WTC11 (cell line): Measurements from ENCODE around the gene PITPNM1. TPM values are rescaled to one million over a fixed set of nuclear protein-coding genes. Genes with fewer than 3 reads are reported as not detected.

Source experiments
- ATAC-seq: fragments of 200-7000 bp; cut with Tn5 transposase; 2 replicates; pipeline ENCODE4 v1.10.0; 2021; ENCODE audit warnings: mild to moderate bottlenecking, moderate library complexity
- CTCF ChIA-PET: fragments of 300-600 bp; sonication (Branson Sonifier 250); formaldehyde crosslinking; loops from one replicate; lab custom pipeline; 2021; ENCODE audit warnings: antibody characterized with exemption; lab: Charles Lee
- POLR2A ChIA-PET: fragments of 350-600 bp; sonication (Branson Sonifier 250); formaldehyde crosslinking; loops from one replicate; lab custom pipeline; 2021; ENCODE audit warnings: antibody characterized with exemption; lab: Charles Lee
- DNase-seq: peaks from one replicate; pipeline ENCODE4 v3.0.0; 2021; ENCODE audit warnings: low spot score
- H3K27ac Mint-ChIP-seq: 2 replicates; pipeline ENCODE4 v1.8.0; 2021; ENCODE audit warnings: mixed read lengths
- H3K27me3 Mint-ChIP-seq: 2 replicates; pipeline ENCODE4 v1.8.0; 2021; ENCODE audit warnings: low read depth, mild to moderate bottlenecking, moderate library complexity, mixed read lengths
- H3K36me3 Mint-ChIP-seq: 2 replicates; pipeline ENCODE4 v1.8.0; 2021; ENCODE audit warnings: mixed read lengths
- H3K4me1 Mint-ChIP-seq: 2 replicates; pipeline ENCODE4 v1.8.0; 2022; ENCODE audit warnings: mixed read lengths
- H3K4me3 Mint-ChIP-seq: 2 replicates; pipeline ENCODE4 v1.8.0; 2021; ENCODE audit warnings: mild to moderate bottlenecking, moderate library complexity, mixed read lengths
- H3K9me3 Mint-ChIP-seq: 2 replicates; pipeline ENCODE4 v1.8.0; 2021; ENCODE audit warnings: mixed read lengths
- ATF1 ChIP-seq: sonication (generic); formaldehyde crosslinking; IDR thresholded peaks from 2 replicates; pipeline ENCODE4 v1.8.1; 2023; ENCODE audit warnings: mild to moderate bottlenecking, moderate library complexity, missing genetic modification reagents
- ESRRA ChIP-seq: sonication (generic); formaldehyde crosslinking; IDR thresholded peaks from 2 replicates; pipeline ENCODE4 v1.8.1; 2022; ENCODE audit warnings: mild to moderate bottlenecking, missing genetic modification reagents, borderline replicate concordance
- ETV6 ChIP-seq: sonication (generic); formaldehyde crosslinking; IDR thresholded peaks from 2 replicates; pipeline ENCODE4 v1.8.1; 2022; ENCODE audit warnings: mild to moderate bottlenecking, missing genetic modification reagents
- HMGA2 ChIP-seq: fragments of 250-450 bp; sonication (Bioruptor Pico); IDR thresholded peaks from 2 replicates; pipeline ENCODE4 v1.4.0; 2021; ENCODE audit warnings: mild to moderate bottlenecking, moderate library complexity
- NFYB ChIP-seq: sonication (generic); formaldehyde crosslinking; conservative IDR thresholded peaks from 2 replicates; pipeline ENCODE4 v1.8.0; 2022; ENCODE audit warnings: low read depth, missing genetic modification reagents
- SOX15 ChIP-seq: fragments of 250-450 bp; sonication (Bioruptor Pico); IDR thresholded peaks from 2 replicates; pipeline ENCODE4 v1.9.0; 2021; ENCODE audit warnings: mild to moderate bottlenecking
- TCF7 ChIP-seq: sonication (generic); formaldehyde crosslinking; IDR thresholded peaks from 2 replicates; pipeline ENCODE4 v1.8.0; 2022; ENCODE audit warnings: mild to moderate bottlenecking, low read depth, missing genetic modification reagents, moderate library complexity
- TEAD1 ChIP-seq: sonication (generic); formaldehyde crosslinking; IDR thresholded peaks from 2 replicates; pipeline ENCODE4 v1.8.0; 2022; ENCODE audit warnings: mild to moderate bottlenecking, missing genetic modification reagents
- TP53 ChIP-seq: sonication (generic); formaldehyde crosslinking; IDR thresholded peaks from 2 replicates; pipeline ENCODE4 v1.8.1; 2023; ENCODE audit warnings: mild to moderate bottlenecking, missing genetic modification reagents
- ZNF121 ChIP-seq: sonication (generic); formaldehyde crosslinking; IDR thresholded peaks from 2 replicates; pipeline ENCODE4 v1.8.0; 2023; ENCODE audit warnings: missing genetic modification reagents
- ZNF263 ChIP-seq: sonication (generic); formaldehyde crosslinking; IDR thresholded peaks from 2 replicates; pipeline ENCODE4 v1.8.1; 2022; ENCODE audit warnings: low read depth, mild to moderate bottlenecking, moderate library complexity, missing genetic modification reagents
- ZNF396 ChIP-seq: fragments of 250-450 bp; sonication (Bioruptor Pico); IDR thresholded peaks from 2 replicates; pipeline ENCODE4 v1.8.0; 2021; ENCODE audit warnings: mild to moderate bottlenecking, moderate library complexity, borderline replicate concordance
- ZNF671 ChIP-seq: fragments of 250-450 bp; sonication (Bioruptor Pico); IDR thresholded peaks from 2 replicates; pipeline ENCODE4 v1.8.0; 2021; ENCODE audit warnings: mild to moderate bottlenecking
- total RNA-seq: library from RNA; stranded (reverse); gene quantifications from 3 replicates; pipeline ENCODE4 v1.2.3, GENCODE V29; 2021
- TF ChIP-seq, protein P1 (sequence below): fragments of 250-450 bp; sonication (Bioruptor Pico); IDR thresholded peaks from 2 replicates; pipeline ENCODE4 v2.1.2; 2022; ENCODE audit warnings: mild to moderate bottlenecking, moderate library complexity
- TF ChIP-seq, protein P2 (sequence below): sonication (generic); formaldehyde crosslinking; IDR thresholded peaks from 2 replicates; pipeline ENCODE4 v1.8.1; 2023; ENCODE audit warnings: mild to moderate bottlenecking, missing genetic modification reagents
- TF ChIP-seq, protein P3 (sequence below): fragments of 250-450 bp; sonication (Bioruptor Pico); IDR thresholded peaks from 2 replicates; pipeline ENCODE4 v1.9.0; 2021; ENCODE audit warnings: mild to moderate bottlenecking
- TF ChIP-seq, protein P4 (sequence below): sonication (generic); formaldehyde crosslinking; IDR thresholded peaks from 2 replicates; pipeline ENCODE4 v1.8.0; 2022; ENCODE audit warnings: mild to moderate bottlenecking, missing genetic modification reagents
- TF ChIP-seq, protein P5 (sequence below): sonication (generic); formaldehyde crosslinking; IDR thresholded peaks from 2 replicates; pipeline ENCODE4 v1.8.1; 2023; ENCODE audit warnings: mild to moderate bottlenecking, missing genetic modification reagents
- TF ChIP-seq, protein P6 (sequence below): sonication (generic); formaldehyde crosslinking; IDR thresholded peaks from 2 replicates; pipeline ENCODE4 v1.8.0; 2022; ENCODE audit warnings: mild to moderate bottlenecking, missing genetic modification reagents
- TF ChIP-seq, protein P7 (sequence below): sonication (generic); formaldehyde crosslinking; conservative IDR thresholded peaks from 2 replicates; pipeline ENCODE4 v1.8.1; 2023; ENCODE audit warnings: mild to moderate bottlenecking, low read depth, missing genetic modification reagents, moderate library complexity
- TF ChIP-seq, protein P8 (sequence below): sonication (generic); formaldehyde crosslinking; IDR thresholded peaks from 2 replicates; pipeline ENCODE4 v1.8.0; 2022; ENCODE audit warnings: mild to moderate bottlenecking, missing genetic modification reagents

Gene PITPNM1
- total RNA-seq, 1 experiment from 2014 or later: 55.4 TPM

DNA sequence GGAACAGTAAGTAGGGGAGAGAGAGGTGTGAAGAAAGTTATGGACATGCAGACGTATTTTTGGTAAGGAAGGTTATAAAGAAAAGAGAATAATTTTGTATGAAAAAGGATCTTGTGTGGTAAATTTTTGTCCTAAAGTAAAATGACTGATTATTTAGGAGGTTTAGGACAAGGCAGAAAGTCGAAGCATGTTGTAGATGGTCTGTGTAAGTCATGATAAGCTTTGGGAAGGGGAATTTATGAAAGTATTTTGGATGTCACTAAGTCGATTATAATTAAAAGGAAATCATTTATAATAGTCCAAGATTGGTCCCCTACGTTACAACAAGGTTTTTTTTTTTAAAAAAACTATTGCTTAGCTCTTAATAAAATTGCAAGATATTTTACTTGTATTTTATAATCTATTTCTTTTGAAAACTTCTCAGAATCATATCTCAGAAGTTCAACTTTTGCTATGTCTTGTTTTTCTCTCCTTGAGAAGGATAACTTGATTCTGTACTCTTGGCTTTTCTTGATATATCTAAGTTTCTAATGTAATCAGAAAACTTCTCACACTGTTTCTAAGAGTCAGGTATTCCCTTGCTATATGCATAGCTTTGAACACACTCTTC is 29.0 kb upstream of the PITPNM1 start (continued):
- TF ChIP-seq, protein P1, sequence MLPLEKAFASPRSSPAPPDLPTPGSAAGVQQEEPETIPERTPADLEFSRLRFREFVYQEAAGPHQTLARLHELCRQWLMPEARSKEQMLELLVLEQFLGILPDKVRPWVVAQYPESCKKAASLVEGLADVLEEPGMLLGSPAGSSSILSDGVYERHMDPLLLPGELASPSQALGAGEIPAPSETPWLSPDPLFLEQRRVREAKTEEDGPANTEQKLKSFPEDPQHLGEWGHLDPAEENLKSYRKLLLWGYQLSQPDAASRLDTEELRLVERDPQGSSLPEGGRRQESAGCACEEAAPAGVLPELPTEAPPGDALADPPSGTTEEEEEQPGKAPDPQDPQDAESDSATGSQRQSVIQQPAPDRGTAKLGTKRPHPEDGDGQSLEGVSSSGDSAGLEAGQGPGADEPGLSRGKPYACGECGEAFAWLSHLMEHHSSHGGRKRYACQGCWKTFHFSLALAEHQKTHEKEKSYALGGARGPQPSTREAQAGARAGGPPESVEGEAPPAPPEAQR (CRISPR knock-in tag): no peak
- TF ChIP-seq ATF1 (no peak), ZNF263 (no peak), SOX15 (CRISPR knock-in tag) (no peak), TCF7 (no peak), NFYB (CRISPR knock-in tag) (no peak), TEAD1 (CRISPR knock-in tag) (no peak)
- TF ChIP-seq, protein P2, sequence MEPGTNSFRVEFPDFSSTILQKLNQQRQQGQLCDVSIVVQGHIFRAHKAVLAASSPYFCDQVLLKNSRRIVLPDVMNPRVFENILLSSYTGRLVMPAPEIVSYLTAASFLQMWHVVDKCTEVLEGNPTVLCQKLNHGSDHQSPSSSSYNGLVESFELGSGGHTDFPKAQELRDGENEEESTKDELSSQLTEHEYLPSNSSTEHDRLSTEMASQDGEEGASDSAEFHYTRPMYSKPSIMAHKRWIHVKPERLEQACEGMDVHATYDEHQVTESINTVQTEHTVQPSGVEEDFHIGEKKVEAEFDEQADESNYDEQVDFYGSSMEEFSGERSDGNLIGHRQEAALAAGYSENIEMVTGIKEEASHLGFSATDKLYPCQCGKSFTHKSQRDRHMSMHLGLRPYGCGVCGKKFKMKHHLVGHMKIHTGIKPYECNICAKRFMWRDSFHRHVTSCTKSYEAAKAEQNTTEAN (CRISPR knock-in tag): no peak
- TF ChIP-seq, protein P3, sequence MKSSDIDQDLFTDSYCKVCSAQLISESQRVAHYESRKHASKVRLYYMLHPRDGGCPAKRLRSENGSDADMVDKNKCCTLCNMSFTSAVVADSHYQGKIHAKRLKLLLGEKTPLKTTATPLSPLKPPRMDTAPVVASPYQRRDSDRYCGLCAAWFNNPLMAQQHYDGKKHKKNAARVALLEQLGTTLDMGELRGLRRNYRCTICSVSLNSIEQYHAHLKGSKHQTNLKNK (CRISPR knock-in tag): no peak
- TF ChIP-seq, protein P4, sequence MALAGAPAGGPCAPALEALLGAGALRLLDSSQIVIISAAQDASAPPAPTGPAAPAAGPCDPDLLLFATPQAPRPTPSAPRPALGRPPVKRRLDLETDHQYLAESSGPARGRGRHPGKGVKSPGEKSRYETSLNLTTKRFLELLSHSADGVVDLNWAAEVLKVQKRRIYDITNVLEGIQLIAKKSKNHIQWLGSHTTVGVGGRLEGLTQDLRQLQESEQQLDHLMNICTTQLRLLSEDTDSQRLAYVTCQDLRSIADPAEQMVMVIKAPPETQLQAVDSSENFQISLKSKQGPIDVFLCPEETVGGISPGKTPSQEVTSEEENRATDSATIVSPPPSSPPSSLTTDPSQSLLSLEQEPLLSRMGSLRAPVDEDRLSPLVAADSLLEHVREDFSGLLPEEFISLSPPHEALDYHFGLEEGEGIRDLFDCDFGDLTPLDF (CRISPR knock-in tag): no peak

DNA sequence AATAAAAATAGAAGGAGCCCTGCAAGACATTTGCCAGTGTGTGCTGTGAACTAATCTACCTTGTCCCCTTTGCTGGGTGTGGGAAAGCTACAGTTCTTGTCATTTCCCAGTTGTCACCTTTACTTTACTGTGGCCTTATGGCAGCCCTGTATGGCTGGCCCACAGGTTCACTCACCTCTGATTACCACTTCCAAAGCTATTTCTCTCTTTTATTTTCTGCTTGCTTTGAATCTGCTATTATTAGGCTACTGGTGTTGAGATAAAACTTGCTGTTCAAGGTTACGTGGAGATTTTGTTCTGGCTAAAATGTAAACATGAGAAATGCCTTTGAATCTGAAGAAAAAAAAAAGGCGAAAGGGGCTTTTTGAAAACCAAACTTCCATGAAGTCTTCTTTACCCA is 27.7 kb upstream of the PITPNM1 start:
- TF ChIP-seq, protein P5, sequence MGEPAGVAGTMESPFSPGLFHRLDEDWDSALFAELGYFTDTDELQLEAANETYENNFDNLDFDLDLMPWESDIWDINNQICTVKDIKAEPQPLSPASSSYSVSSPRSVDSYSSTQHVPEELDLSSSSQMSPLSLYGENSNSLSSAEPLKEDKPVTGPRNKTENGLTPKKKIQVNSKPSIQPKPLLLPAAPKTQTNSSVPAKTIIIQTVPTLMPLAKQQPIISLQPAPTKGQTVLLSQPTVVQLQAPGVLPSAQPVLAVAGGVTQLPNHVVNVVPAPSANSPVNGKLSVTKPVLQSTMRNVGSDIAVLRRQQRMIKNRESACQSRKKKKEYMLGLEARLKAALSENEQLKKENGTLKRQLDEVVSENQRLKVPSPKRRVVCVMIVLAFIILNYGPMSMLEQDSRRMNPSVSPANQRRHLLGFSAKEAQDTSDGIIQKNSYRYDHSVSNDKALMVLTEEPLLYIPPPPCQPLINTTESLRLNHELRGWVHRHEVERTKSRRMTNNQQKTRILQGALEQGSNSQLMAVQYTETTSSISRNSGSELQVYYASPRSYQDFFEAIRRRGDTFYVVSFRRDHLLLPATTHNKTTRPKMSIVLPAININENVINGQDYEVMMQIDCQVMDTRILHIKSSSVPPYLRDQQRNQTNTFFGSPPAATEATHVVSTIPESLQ: no peak
- TF ChIP-seq, protein P6, sequence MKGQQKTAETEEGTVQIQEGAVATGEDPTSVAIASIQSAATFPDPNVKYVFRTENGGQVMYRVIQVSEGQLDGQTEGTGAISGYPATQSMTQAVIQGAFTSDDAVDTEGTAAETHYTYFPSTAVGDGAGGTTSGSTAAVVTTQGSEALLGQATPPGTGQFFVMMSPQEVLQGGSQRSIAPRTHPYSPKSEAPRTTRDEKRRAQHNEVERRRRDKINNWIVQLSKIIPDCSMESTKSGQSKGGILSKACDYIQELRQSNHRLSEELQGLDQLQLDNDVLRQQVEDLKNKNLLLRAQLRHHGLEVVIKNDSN: no peak
- TF ChIP-seq ZNF263 (no peak), HMGA2 (CRISPR knock-in tag) (no peak), TP53 (CRISPR knock-in tag) (no peak), ZNF671 (no peak), ESRRA (CRISPR knock-in tag) (no peak), ZNF121 (CRISPR knock-in tag) (no peak), ZNF396 (CRISPR knock-in tag) (no peak), ETV6 (CRISPR knock-in tag) (no peak)
- TF ChIP-seq, protein P7, sequence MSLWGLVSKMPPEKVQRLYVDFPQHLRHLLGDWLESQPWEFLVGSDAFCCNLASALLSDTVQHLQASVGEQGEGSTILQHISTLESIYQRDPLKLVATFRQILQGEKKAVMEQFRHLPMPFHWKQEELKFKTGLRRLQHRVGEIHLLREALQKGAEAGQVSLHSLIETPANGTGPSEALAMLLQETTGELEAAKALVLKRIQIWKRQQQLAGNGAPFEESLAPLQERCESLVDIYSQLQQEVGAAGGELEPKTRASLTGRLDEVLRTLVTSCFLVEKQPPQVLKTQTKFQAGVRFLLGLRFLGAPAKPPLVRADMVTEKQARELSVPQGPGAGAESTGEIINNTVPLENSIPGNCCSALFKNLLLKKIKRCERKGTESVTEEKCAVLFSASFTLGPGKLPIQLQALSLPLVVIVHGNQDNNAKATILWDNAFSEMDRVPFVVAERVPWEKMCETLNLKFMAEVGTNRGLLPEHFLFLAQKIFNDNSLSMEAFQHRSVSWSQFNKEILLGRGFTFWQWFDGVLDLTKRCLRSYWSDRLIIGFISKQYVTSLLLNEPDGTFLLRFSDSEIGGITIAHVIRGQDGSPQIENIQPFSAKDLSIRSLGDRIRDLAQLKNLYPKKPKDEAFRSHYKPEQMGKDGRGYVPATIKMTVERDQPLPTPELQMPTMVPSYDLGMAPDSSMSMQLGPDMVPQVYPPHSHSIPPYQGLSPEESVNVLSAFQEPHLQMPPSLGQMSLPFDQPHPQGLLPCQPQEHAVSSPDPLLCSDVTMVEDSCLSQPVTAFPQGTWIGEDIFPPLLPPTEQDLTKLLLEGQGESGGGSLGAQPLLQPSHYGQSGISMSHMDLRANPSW (CRISPR knock-in tag): no peak
- TF ChIP-seq, protein P3 (CRISPR knock-in tag): no peak
- TF ChIP-seq, protein P8, sequence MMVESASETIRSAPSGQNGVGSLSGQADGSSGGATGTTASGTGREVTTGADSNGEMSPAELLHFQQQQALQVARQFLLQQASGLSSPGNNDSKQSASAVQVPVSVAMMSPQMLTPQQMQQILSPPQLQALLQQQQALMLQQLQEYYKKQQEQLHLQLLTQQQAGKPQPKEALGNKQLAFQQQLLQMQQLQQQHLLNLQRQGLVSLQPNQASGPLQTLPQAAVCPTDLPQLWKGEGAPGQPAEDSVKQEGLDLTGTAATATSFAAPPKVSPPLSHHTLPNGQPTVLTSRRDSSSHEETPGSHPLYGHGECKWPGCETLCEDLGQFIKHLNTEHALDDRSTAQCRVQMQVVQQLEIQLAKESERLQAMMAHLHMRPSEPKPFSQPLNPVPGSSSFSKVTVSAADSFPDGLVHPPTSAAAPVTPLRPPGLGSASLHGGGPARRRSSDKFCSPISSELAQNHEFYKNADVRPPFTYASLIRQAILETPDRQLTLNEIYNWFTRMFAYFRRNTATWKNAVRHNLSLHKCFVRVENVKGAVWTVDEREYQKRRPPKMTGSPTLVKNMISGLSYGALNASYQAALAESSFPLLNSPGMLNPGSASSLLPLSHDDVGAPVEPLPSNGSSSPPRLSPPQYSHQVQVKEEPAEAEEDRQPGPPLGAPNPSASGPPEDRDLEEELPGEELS (CRISPR knock-in tag): no peak
- Mint-ChIP-seq H3K9me3 (peaks cover 47% of the 10 kb centered on the region), H3K27ac (no peak overlapping the region), H3K36me3 (peaks cover 21% of the 10 kb centered on the region), H3K4me1 (no peaks in the 10 kb centered on the region), H3K27me3 (peaks cover 28% of the 10 kb centered on the region), H3K4me3 (no peak overlapping the region)
- ATAC-seq: no peak
- ChIA-PET POLR2A (no interaction called here), CTCF (no interaction called here)
- no peak for DNase-seq
